Neuronal stem cell (in vitro differentiated cells): ENCODE data around the gene RUNX2.

Experiments used
- DNase-seq: peaks from one replicate; pipeline ENCODE4 v3.0.0-alpha.2; 2013; ENCODE audit warnings: low spot score
- H2AFZ ChIP-seq: one replicate; pipeline ENCODE4 v1.6.1; 2013; ENCODE audit warnings: mild to moderate bottlenecking, low read length, inconsistent platforms
- H2AK5ac ChIP-seq: 2 replicates; pipeline ENCODE4 v1.6.1; 2013; ENCODE audit warnings: low read depth, mild to moderate bottlenecking, inconsistent platforms, low read length, moderate library complexity, mixed read lengths
- H2BK120ac ChIP-seq: 2 replicates; pipeline ENCODE4 v1.6.1; 2013; ENCODE audit warnings: low read depth, mild to moderate bottlenecking, inconsistent platforms, low read length, moderate library complexity, mixed read lengths
- H2BK12ac ChIP-seq: one replicate; pipeline ENCODE4 v1.6.1; 2013; ENCODE audit warnings: low read length, inconsistent platforms
- H2BK15ac ChIP-seq: 2 replicates; pipeline ENCODE4 v1.6.1; 2013; ENCODE audit warnings: mild to moderate bottlenecking, low read length, inconsistent platforms, mixed read lengths
- H2BK5ac ChIP-seq: one replicate; pipeline ENCODE4 v1.6.1; 2013; ENCODE audit warnings: inconsistent platforms, mild to moderate bottlenecking, low read length, moderate library complexity
- H3K14ac ChIP-seq: one replicate; pipeline ENCODE4 v1.6.1; 2013; ENCODE audit warnings: low read length, inconsistent platforms
- H3K18ac ChIP-seq: 2 replicates; pipeline ENCODE4 v1.6.1; 2013; ENCODE audit warnings: low read length, inconsistent platforms
- H3K23ac ChIP-seq: 2 replicates; pipeline ENCODE4 v1.6.1; 2013; ENCODE audit warnings: low read depth, mild to moderate bottlenecking, mixed read lengths, low read length, inconsistent platforms; ENCODE audit not compliant: poor library complexity
- H3K27ac ChIP-seq: replicated peaks from 3 replicates; pipeline ENCODE4 v1.5.1; 2013; ENCODE audit warnings: low read length, inconsistent platforms
- H3K27me3 ChIP-seq, 3 experiments: 2 replicates each; pipeline ENCODE4 v1.6.1; 2013; ENCODE audit warnings: low read length in 3 of 3, mild to moderate bottlenecking in 2 of 3, inconsistent platforms in 1 of 3, low read depth in 1 of 3, mixed read lengths in 1 of 3, moderate library complexity in 1 of 3; ENCODE audit not compliant: control insufficient read depth in 3 of 3, insufficient read depth in 3 of 3
- H3K36me3 ChIP-seq, 2 donors: replicated peaks in 1 of 2; 2 replicates each; pipeline ENCODE4 v1.6.1; 2013; ENCODE audit warnings: low read length in 2 of 2; ENCODE audit not compliant: control insufficient read depth in 2 of 2, insufficient read depth in 2 of 2
- H3K4ac ChIP-seq: 2 replicates; pipeline ENCODE4 v1.6.1; 2013; ENCODE audit warnings: inconsistent platforms, mild to moderate bottlenecking, low read length, moderate library complexity
- H3K4me1 ChIP-seq, 2 donors: 1 replicate in 1 of 2; 2 replicates in 1 of 2; pipeline ENCODE4 v1.6.1; 2013; ENCODE audit warnings: low read length in 2 of 2, low read depth in 1 of 2; ENCODE audit not compliant: control insufficient read depth in 2 of 2, insufficient read depth in 1 of 2
- H3K4me2 ChIP-seq: one replicate; pipeline ENCODE4 v1.6.1; 2013; ENCODE audit warnings: mild to moderate bottlenecking, low read length, inconsistent platforms; ENCODE audit not compliant: insufficient read depth, poor library complexity, severe bottlenecking
- H3K4me3 ChIP-seq, 2 donors: 2 replicates each; pipeline ENCODE4 v1.5.1; 2013; ENCODE audit warnings: low read length in 2 of 2, mild to moderate bottlenecking in 2 of 2, inconsistent platforms in 1 of 2, moderate library complexity in 1 of 2
- H3K79me1 ChIP-seq: one replicate; pipeline ENCODE4 v1.6.1; 2013; ENCODE audit warnings: low read depth, mild to moderate bottlenecking, inconsistent platforms, low read length, moderate library complexity
- H3K9ac ChIP-seq: one replicate; pipeline ENCODE4 v1.6.1; 2013; ENCODE audit warnings: mild to moderate bottlenecking, low read depth, low read length, inconsistent platforms; ENCODE audit not compliant: poor library complexity
- H3K9me3 ChIP-seq, 2 donors: replicated peaks in 1 of 2; 2 replicates each; pipeline versions ENCODE3 to v1.6.1; 2013; ENCODE audit warnings: low read length in 2 of 2, mild to moderate bottlenecking in 2 of 2, inconsistent platforms in 1 of 2, low read depth in 1 of 2, mixed read lengths in 1 of 2, moderate library complexity in 1 of 2; ENCODE audit not compliant: control insufficient read depth in 2 of 2, insufficient read depth in 1 of 2
- H4K8ac ChIP-seq: one replicate; pipeline ENCODE4 v1.6.1; 2013; ENCODE audit warnings: low read depth, mild to moderate bottlenecking, inconsistent platforms, low read length, moderate library complexity
- H4K91ac ChIP-seq: one replicate; pipeline ENCODE4 v1.6.1; 2013; ENCODE audit warnings: low read length, low read depth, mild to moderate bottlenecking, inconsistent platforms; ENCODE audit not compliant: poor library complexity
- WGBS, 2 donors: extraction: QIAGEN DNeasy Blood & Tissue Kit; methylation state at CpG; one replicate each; pipeline ENCODE4 v1.1.7; 2013; ENCODE audit warnings: missing lambda C conversion rate in 2 of 2, mixed read lengths in 1 of 2; ENCODE audit not compliant: insufficient read length in 2 of 2, insufficient replicate concordance in 1 of 2; ENCODE audit errors: extremely low coverage in 2 of 2; 5-methylcytosine and 5-hydroxymethylcytosine counted together

RUNX2 gene

GRCh38 chr6:45692021-45692420 lies 363.9 kb downstream of the RUNX2 start:
- Histone ChIP-seq H3K4me3 (no peak overlapping the region), H3K14ac (no peak overlapping the region), H2BK5ac (no peak overlapping the region), H2BK12ac (no peak overlapping the region), H3K36me3 (no peaks in the 10 kb centered on the region), H3K79me1 (no peaks in the 10 kb centered on the region), H3K4me1 (peaks cover 0 to 4% of the 10 kb centered on the region in 2 donors), H3K4ac (no peak overlapping the region), H3K4me2 (no peak overlapping the region), H2BK15ac (no peak overlapping the region), H2AFZ (no peak overlapping the region), H4K91ac (no peak overlapping the region), H3K27ac (no peak overlapping the region), H3K9ac (no peak overlapping the region), H3K9me3 (no peaks in the 10 kb centered on the region), H2BK120ac (no peak overlapping the region), H4K8ac (no peak overlapping the region), H2AK5ac (no peak overlapping the region), H3K18ac (no peak overlapping the region), H3K27me3 (peaks cover 0 to 5% (median 0%) of the 10 kb centered on the region in 3 experiments), H3K23ac (no peak overlapping the region)
- no CpG with 5 or more reads among the region's 3 CpGs for WGBS, 2 donors
- DNase-seq = no peak

GRCh38 chr6:45696738-45697137 lies 368.6 kb downstream of the RUNX2 start:
- Histone ChIP-seq H3K9ac (no peak overlapping the region), H2BK5ac (no peak overlapping the region), H4K8ac (no peak overlapping the region), H3K4me3 (no peak overlapping the region), H3K23ac (no peak overlapping the region), H2BK120ac (no peak overlapping the region), H2AK5ac (no peak overlapping the region), H3K4me2 (no peak overlapping the region), H3K27ac (no peak overlapping the region), H2BK12ac (peak overlapping the region; percentile 16), H3K18ac (no peak overlapping the region), H3K14ac (peak overlapping the region; percentile 47), H2BK15ac (no peak overlapping the region), H3K4ac (no peak overlapping the region), H3K79me1 (no peaks in the 10 kb centered on the region), H3K36me3 (no peaks in the 10 kb centered on the region), H2AFZ (no peak overlapping the region), H4K91ac (no peak overlapping the region), H3K27me3 (peaks cover 0 to 14% (median 0%) of the 10 kb centered on the region in 3 experiments), H3K9me3 (peaks cover 0 to 3% of the 10 kb centered on the region in 2 donors), H3K4me1 (peaks cover 3 to 9% of the 10 kb centered on the region in 2 donors)
- WGBS, 2 donors = no CpG with 5 or more reads among the region's 1 CpG
- DNase-seq = no peak

GRCh38 chr6:45697605-45698004 lies 369.5 kb downstream of the RUNX2 start:
- H3K79me1 ChIP-seq = no peaks in the 10 kb centered on the region
- H4K91ac ChIP-seq = no peak overlapping the region
- H3K9ac ChIP-seq = no peak overlapping the region
- no peak overlapping the region for H3K4me2 ChIP-seq
- peaks cover 0 to 14% (median 0%) of the 10 kb centered on the region in 3 experiments for H3K27me3 ChIP-seq
- no CpG with 5 or more reads among the region's 6 CpGs for WGBS, 2 donors
- no peak overlapping the region for H2AFZ ChIP-seq
- H3K36me3 ChIP-seq = no peaks in the 10 kb centered on the region
- H4K8ac ChIP-seq = no peak overlapping the region
- H2BK15ac ChIP-seq = no peak overlapping the region
- H3K4me3 ChIP-seq = no peak overlapping the region
- no peak overlapping the region for H3K14ac ChIP-seq
- DNase-seq = peak; percentile 18
- H3K23ac ChIP-seq = no peak overlapping the region
- H2AK5ac ChIP-seq = no peak overlapping the region
- no peak overlapping the region for H3K18ac ChIP-seq
- no peak overlapping the region for H3K4ac ChIP-seq
- no peak overlapping the region for H2BK120ac ChIP-seq
- H2BK5ac ChIP-seq = no peak overlapping the region
- peak overlapping the region; percentile 31 for H3K27ac ChIP-seq
- H3K4me1 ChIP-seq = peaks cover 3 to 9% of the 10 kb centered on the region in 2 donors
- peaks cover 0 to 3% of the 10 kb centered on the region in 2 donors for H3K9me3 ChIP-seq
- H2BK12ac ChIP-seq = no peak overlapping the region

- no peak overlapping the region for H2AFZ ChIP-seq
- no peak overlapping the region for H2BK120ac ChIP-seq
- H3K9ac ChIP-seq = no peak overlapping the region
- no peak overlapping the region for H2BK5ac ChIP-seq
- no peak overlapping the region for H4K8ac ChIP-seq
- no peak overlapping the region for H3K18ac ChIP-seq
- peaks cover 0 to 14% (median 0%) of the 10 kb centered on the region in 3 experiments for H3K27me3 ChIP-seq
- no CpG with 5 or more reads among the region's 2 CpGs for WGBS, 2 donors
- H4K91ac ChIP-seq = no peak overlapping the region
- no peak overlapping the region for H3K4ac ChIP-seq
- DNase-seq = no peak
- peak overlapping the region; percentile 31 for H3K27ac ChIP-seq
- H3K4me1 ChIP-seq = peaks cover 3 to 9% of the 10 kb centered on the region in 2 donors
- no peak overlapping the region for H3K4me3 ChIP-seq
- H3K14ac ChIP-seq = no peak overlapping the region
- H3K9me3 ChIP-seq = peaks cover 0 to 3% of the 10 kb centered on the region in 2 donors
- H2BK12ac ChIP-seq = no peak overlapping the region
- H3K4me2 ChIP-seq = no peak overlapping the region
- no peaks in the 10 kb centered on the region for H3K36me3 ChIP-seq
- H2BK15ac ChIP-seq = no peak overlapping the region
- no peak overlapping the region for H3K23ac ChIP-seq
- no peaks in the 10 kb centered on the region for H3K79me1 ChIP-seq
- no peak overlapping the region for H2AK5ac ChIP-seq
These were observed 369.9 kb downstream of the RUNX2 start for GRCh38 chr6:45698046-45698445.
